ENCODE data around the gene GYG2. TPM values are rescaled to one million over a fixed set of nuclear protein-coding genes. Genes with fewer than 3 reads are reported as not detected.
"Not testable (repeated sequence)": the region's sequence is repeated elsewhere in the genome, so short reads cannot be mapped to it uniquely, and the experiment has no call there.

The GYG2 gene
- total RNA-seq, 1 donor from 2014 or later = 0.68 TPM

DNA sequence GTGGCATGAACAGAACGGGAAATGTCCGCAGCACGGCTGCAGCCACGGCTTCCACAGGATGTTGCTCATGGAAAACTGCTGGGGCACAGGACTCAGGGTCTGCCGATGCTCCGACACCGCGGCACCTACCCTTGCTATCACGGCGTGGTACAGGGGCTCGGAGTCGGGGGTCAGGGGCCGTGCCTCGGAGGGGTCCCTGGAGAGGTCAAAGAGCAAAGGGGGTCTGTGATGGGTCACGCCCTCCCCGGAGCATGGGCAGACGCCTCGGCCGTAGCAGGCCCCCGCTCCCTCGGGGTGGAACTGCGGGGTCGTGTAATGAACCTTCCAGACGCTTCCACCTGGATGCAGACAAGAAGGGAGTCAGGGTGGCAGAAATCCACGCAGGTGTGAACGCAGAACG, 78.6 kb downstream of the GYG2 start:
- DNase-seq = no peak

- DNase-seq = no peak
Measured at GRCh38 chrX:2908125-2908685, 79.5 kb downstream of the GYG2 start.

- no peak for DNase-seq
Measured at GRCh38 chrX:2910109-2910508, 81.4 kb downstream of the GYG2 start.

DNA sequence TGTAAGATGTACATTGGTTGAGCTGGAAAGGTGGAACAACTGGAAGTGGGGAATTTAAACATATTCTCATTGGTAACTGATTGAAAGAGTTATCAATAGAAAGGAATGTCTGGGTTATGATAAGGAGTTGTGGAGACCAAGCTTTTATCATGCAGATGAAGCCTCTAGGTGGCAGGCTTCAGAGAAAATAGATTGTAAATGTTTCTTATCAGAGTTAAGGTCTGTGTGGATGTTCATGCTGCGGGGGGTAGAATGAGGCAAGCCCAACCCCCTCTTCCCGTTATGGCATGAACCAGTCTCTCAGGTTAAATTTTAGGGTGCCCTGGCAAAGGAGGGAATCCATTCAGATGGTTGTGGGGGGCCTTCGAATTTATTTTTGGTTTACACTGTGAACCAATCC, 84.4 kb downstream of the GYG2 start:
- DNase-seq = no peak

GRCh38 chrX:2917767-2918166, 89.0 kb downstream of the GYG2 start:
- no peak for DNase-seq

DNA sequence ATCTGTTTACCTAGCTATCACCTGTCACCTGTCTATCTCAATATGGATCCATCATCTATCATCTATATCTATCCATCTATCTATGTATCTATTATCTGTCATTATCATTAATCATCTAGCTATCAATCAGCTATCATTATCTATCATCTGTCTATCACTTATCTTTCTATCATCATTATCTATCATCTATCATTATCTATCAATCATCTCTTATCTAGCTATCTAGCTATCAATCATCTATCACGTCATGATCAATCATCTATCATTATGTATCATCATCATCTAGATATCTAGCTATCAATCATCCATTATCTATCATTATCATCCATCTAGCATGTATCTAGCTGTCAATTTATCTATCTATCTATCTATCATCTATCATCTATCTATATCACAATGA, 92.5 kb downstream of the GYG2 start:
- DNase-seq = no peak

DNA sequence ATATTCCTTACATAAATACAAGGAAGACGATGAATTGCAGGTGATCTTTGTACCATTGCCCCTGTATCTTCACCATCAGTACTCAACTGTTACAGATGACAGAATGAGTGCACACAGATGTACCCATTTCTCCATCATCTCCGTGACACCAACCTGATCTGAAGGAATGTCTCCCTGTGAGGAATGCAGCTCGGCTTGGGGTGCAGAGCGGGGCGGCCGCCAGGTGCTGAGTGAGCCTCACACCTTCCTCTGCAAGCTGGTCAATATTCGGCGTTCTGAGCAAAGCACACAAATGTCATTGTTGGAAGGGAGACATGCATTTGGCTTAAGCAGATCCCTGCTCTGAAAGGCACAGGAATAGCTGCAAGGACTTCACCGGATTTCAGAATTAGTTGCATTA, 93.0 kb downstream of the GYG2 start:
- DNase-seq = no peak

GRCh38 chrX:2924151-2924550, 95.4 kb downstream of the GYG2 start:
- DNase-seq = no peak

GRCh38 chrX:2926255-2926654, 97.5 kb downstream of the GYG2 start:
- DNase-seq = not testable (repeated sequence)

DNA sequence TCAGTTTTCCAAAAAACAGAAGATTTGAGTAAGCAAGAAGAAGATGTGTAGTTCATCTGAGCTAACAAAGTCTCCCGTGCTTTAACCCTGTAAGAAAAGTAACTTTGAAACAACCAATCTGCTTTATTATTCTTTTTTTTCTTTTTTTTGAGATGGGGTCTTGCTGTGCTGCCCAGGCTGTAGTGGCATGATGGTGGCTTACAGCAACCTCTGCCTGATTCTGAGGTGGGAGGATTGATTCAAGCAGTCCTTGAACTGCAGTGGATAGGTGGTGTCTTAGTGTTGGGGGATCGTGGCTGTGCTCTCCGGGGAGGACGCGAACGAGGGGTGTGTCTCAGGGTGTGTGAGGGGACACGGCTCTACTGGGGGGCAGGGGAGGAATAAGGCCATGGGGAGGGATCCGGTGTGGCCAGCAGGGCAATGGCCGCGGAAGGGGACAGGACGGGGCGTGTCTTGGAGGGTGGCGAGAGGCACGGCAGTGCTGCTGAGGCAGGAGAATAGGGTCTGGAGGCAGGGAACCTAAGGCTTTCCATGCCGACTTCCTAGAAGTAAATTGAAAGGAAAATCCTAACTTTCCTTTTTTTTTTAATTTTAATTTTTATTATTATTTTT, 98.0 kb downstream of the GYG2 start:
- no peak for DNase-seq

GRCh38 chrX:2928191-2928582, 99.5 kb downstream of the GYG2 start:
- peak; percentile 73 for DNase-seq

GRCh38 chrX:2928583-2929434, 100.1 kb downstream of the GYG2 start, which contains the start of gene ARSD:
Gene ARSD, minus strand, starts transcription at chrX:2929339. Its CDS starts 64 bp downstream, at chrX:2929275.
- DNase-seq = peak; percentile 89

- DNase-seq = no peak
Measured at GRCh38 chrX:2931155-2931554, 102.4 kb downstream of the GYG2 start.

GRCh38 chrX:2931612-2932011, 102.9 kb downstream of the GYG2 start:
- no peak for DNase-seq

Other genes starting within 250 kb of the GYG2 start
- 194 and 216 TPM in 2 replicates for gene CD99, start 137.6 kb upstream of the GYG2 start, total RNA-seq
- under 0.01 TPM in 1 of 2 replicates, not detected in the other for gene XG, start 76.9 kb upstream of the GYG2 start, total RNA-seq
- 32.2 and 39.8 TPM in 2 replicates for gene ARSD, start 100.4 kb downstream of the GYG2 start, total RNA-seq
- not detected in 2 replicates for gene ARSH, start 177.6 kb downstream of the GYG2 start, total RNA-seq
- not detected in 2 replicates for gene ARSF, start 212.5 kb downstream of the GYG2 start, total RNA-seq

All from dermis blood vessel endothelial cell (primary cell).